HG02884 (cell line): ENCODE measurements around the gene CAMK2D.
"Not testable (repeated sequence)": the region's sequence is repeated elsewhere in the genome, so short reads cannot be mapped to it uniquely, and the experiment has no call there.

ENCODE experiments used
- ATAC-seq: cut with Tn5 transposase; IDR thresholded peaks from one replicate; pipeline ENCODE4 v1.9.1; 2021; ENCODE audit warnings: mild to moderate bottlenecking, moderate library complexity; ENCODE audit not compliant: unreplicated experiment

Gene CAMK2D

GRCh38 chr4:113733685-113734084, 27.9 kb downstream of the CAMK2D start:
- ATAC-seq: no peak

- ATAC-seq: no peak
Observed at GRCh38 chr4:113732967-113733527, 28.5 kb downstream of the CAMK2D start.

- no peak for ATAC-seq
Observed at GRCh38 chr4:113730467-113731216, 30.9 kb downstream of the CAMK2D start.

GRCh38 chr4:113727802-113728201, 33.7 kb downstream of the CAMK2D start:
- no peak for ATAC-seq

GRCh38 chr4:113725963-113726362, 35.6 kb downstream of the CAMK2D start:
- no peak for ATAC-seq

GRCh38 chr4:113718252-113718651, 43.3 kb downstream of the CAMK2D start:
- ATAC-seq: no peak

- ATAC-seq: no peak
Observed at GRCh38 chr4:113711883-113712662, 49.5 kb downstream of the CAMK2D start.

GRCh38 chr4:113708250-113708649, 53.3 kb downstream of the CAMK2D start:
- ATAC-seq: no peak

GRCh38 chr4:113707048-113707447, 54.5 kb downstream of the CAMK2D start:
- ATAC-seq: peak; percentile 49

- ATAC-seq: not testable (repeated sequence)
Observed at GRCh38 chr4:113705097-113705496, 56.4 kb downstream of the CAMK2D start.

- ATAC-seq: not testable (repeated sequence)
Observed at GRCh38 chr4:113702596-113702995, 58.9 kb downstream of the CAMK2D start.

- no peak for ATAC-seq
Observed at GRCh38 chr4:113701169-113701568, 60.4 kb downstream of the CAMK2D start.

- no peak for ATAC-seq
Observed at GRCh38 chr4:113700602-113701150, 60.9 kb downstream of the CAMK2D start.

- ATAC-seq: no peak
Observed at GRCh38 chr4:113699772-113700171, 61.8 kb downstream of the CAMK2D start.

- no peak for ATAC-seq
Observed at GRCh38 chr4:113697429-113697828, 64.1 kb downstream of the CAMK2D start.

- ATAC-seq: no peak
Observed at GRCh38 chr4:113695328-113696169, 66.0 kb downstream of the CAMK2D start.

GRCh38 chr4:113694008-113694407, 67.5 kb downstream of the CAMK2D start:
- no peak for ATAC-seq

- peak; percentile 79 for ATAC-seq
Observed at GRCh38 chr4:113692809-113693411, 68.6 kb downstream of the CAMK2D start.

GRCh38 chr4:113691676-113692075, 69.9 kb downstream of the CAMK2D start:
- no peak for ATAC-seq

GRCh38 chr4:113689394-113689793, 72.1 kb downstream of the CAMK2D start:
- no peak for ATAC-seq
